ENCODE measurements around the gene PRKG1.

The PRKG1 gene

GRCh38 chr10:51375790-51376189 is 301.5 kb downstream of the PRKG1 start:
- TF ChIP-seq REST (IDR thresholded peaks at IDR 0.05; ENCODE audit: low read depth) (no peak), RAD21 (IDR thresholded peaks at IDR 0.05; ENCODE audit: low read depth) (no peak), ZBTB7A (IDR thresholded peaks at IDR 0.05; ENCODE audit: low read depth) (no peak), FOXM1 (IDR thresholded peaks at IDR 0.05; ENCODE audit: borderline replicate concordance, low read depth) (no peak), CREB1 (IDR thresholded peaks at IDR 0.05; ENCODE audit: low read depth) (no peak), USF1 (IDR thresholded peaks at IDR 0.05) (no peak), CEBPB (IDR thresholded peaks at IDR 0.05) (no peak), TAF1 (IDR thresholded peaks at IDR 0.05; ENCODE audit: low read depth) (no peak), MAX (IDR thresholded peaks at IDR 0.05) (no peak), TEAD4 (IDR thresholded peaks at IDR 0.05) (no peak), YY1 (IDR thresholded peaks at IDR 0.05; ENCODE audit: low read depth) (no peak), EGR1 (IDR thresholded peaks at IDR 0.05) (no peak), TCF12 (IDR thresholded peaks at IDR 0.05; ENCODE audit: low read depth) (no peak), EP300 (IDR thresholded peaks at IDR 0.05; ENCODE audit: borderline replicate concordance) (no peak), NFIC (IDR thresholded peaks at IDR 0.05) (no peak)

GRCh38 chr10:51377070-51377931 is 303.0 kb downstream of the PRKG1 start:
- TF ChIP-seq TEAD4 (IDR thresholded peaks at IDR 0.05), result no peak
- no peak for TF ChIP-seq NFIC (IDR thresholded peaks at IDR 0.05)
- TF ChIP-seq ZBTB7A (IDR thresholded peaks at IDR 0.05; ENCODE audit: low read depth), result no peak

GRCh38 chr10:51377932-51378599 is 303.8 kb downstream of the PRKG1 start:
- TF ChIP-seq RAD21 (IDR thresholded peaks at IDR 0.05; ENCODE audit: low read depth), result no peak
- no peak for TF ChIP-seq TEAD4 (IDR thresholded peaks at IDR 0.05)
- no peak for TF ChIP-seq CREB1 (IDR thresholded peaks at IDR 0.05; ENCODE audit: low read depth)
- no peak for TF ChIP-seq TCF12 (IDR thresholded peaks at IDR 0.05; ENCODE audit: low read depth)
- no peak for TF ChIP-seq MAX (IDR thresholded peaks at IDR 0.05)
- TF ChIP-seq NFIC (IDR thresholded peaks at IDR 0.05), result no peak
- no peak for TF ChIP-seq ZBTB7A (IDR thresholded peaks at IDR 0.05; ENCODE audit: low read depth)
- no peak for TF ChIP-seq EP300 (IDR thresholded peaks at IDR 0.05; ENCODE audit: borderline replicate concordance)

GRCh38 chr10:51382181-51382580 is 307.9 kb downstream of the PRKG1 start:
- no peak for TF ChIP-seq RAD21 (IDR thresholded peaks at IDR 0.05; ENCODE audit: low read depth)
- no peak for TF ChIP-seq USF1 (IDR thresholded peaks at IDR 0.05)
- no peak for TF ChIP-seq REST (IDR thresholded peaks at IDR 0.05; ENCODE audit: low read depth)
- no peak for TF ChIP-seq CREB1 (IDR thresholded peaks at IDR 0.05; ENCODE audit: low read depth)
- TF ChIP-seq YY1 (IDR thresholded peaks at IDR 0.05; ENCODE audit: low read depth), result no peak
- TF ChIP-seq NFIC (IDR thresholded peaks at IDR 0.05), result no peak
- TF ChIP-seq TAF1 (IDR thresholded peaks at IDR 0.05; ENCODE audit: low read depth), result no peak

- TF ChIP-seq EGR1 (IDR thresholded peaks at IDR 0.05) (no peak), CEBPB (IDR thresholded peaks at IDR 0.05) (no peak)
Observed at GRCh38 chr10:51384971-51385370, 310.7 kb downstream of the PRKG1 start.

- TF ChIP-seq MAX (IDR thresholded peaks at IDR 0.05) (no peak), CEBPB (IDR thresholded peaks at IDR 0.05) (no peak), YY1 (IDR thresholded peaks at IDR 0.05; ENCODE audit: low read depth) (no peak)
Observed at GRCh38 chr10:51386248-51386885, 312.1 kb downstream of the PRKG1 start.

Measured in Ishikawa (cell line).